ENCODE data around the gene ABCG5. TPM values are rescaled to one million over a fixed set of nuclear protein-coding genes. Genes with fewer than 3 reads are reported as not detected.

Gene ABCG5
- polyA plus RNA-seq, 3 donors, result 0.40 to 0.84 (median 0.75) TPM

Other genes starting within 250 kb of the ABCG5 start
- gene THADA, start 242.8 kb downstream of the ABCG5 start, polyA plus RNA-seq (ENCODE audit: insufficient read length in 3 of 3), result 10 to 100 TPM; 32.4 to 42.0 (median 39.2) TPM
- 10 to 100 TPM; 18.4 to 66.9 (median 64.8) TPM for gene PLEKHH2, start 201.6 kb downstream of the ABCG5 start, polyA plus RNA-seq (ENCODE audit: insufficient read length in 3 of 3)
- 1 to 10 TPM; 2.8 to 3.7 (median 3.0) TPM for gene C1GALT1C1L, start 162.4 kb downstream of the ABCG5 start, polyA plus RNA-seq (ENCODE audit: insufficient read length in 3 of 3)
- 10 to 100 TPM; 49.2 to 96.6 (median 82.6) TPM for gene DYNC2LI1, start 64.8 kb downstream of the ABCG5 start, polyA plus RNA-seq (ENCODE audit: insufficient read length in 3 of 3)
- 1 to 10 TPM in 2 of 3 donors, under 1 TPM in 1; 0.84 to 1.3 (median 1.1) TPM for gene ABCG8, start 132 bp upstream of the ABCG5 start, polyA plus RNA-seq (ENCODE audit: insufficient read length in 3 of 3)
- gene LRPPRC, start 157.2 kb upstream of the ABCG5 start, polyA plus RNA-seq (ENCODE audit: insufficient read length in 3 of 3), result 100 to 1,000 TPM; 102 to 124 (median 115) TPM